WTC11 (cell line): Measurements from ENCODE around the gene ADH7. TPM values are rescaled to one million over a fixed set of nuclear protein-coding genes. Genes with fewer than 3 reads are reported as not detected.

Source experiments
- ATAC-seq: fragments of 200-7000 bp; cut with Tn5 transposase; 2 replicates; pipeline ENCODE4 v1.10.0; 2021; ENCODE audit warnings: mild to moderate bottlenecking, moderate library complexity
- Bru-seq: library from RNA; stranded (reverse); fragments of 400-500 nt; gene quantifications from one replicate; lab custom pipeline; 2021; lab: Mats Ljungman, UMichigan
- CTCF ChIA-PET: fragments of 300-600 bp; sonication (Branson Sonifier 250); formaldehyde crosslinking; loops from one replicate; lab custom pipeline; 2021; ENCODE audit warnings: antibody characterized with exemption; lab: Charles Lee
- POLR2A ChIA-PET: fragments of 350-600 bp; sonication (Branson Sonifier 250); formaldehyde crosslinking; loops from one replicate; lab custom pipeline; 2021; ENCODE audit warnings: antibody characterized with exemption; lab: Charles Lee
- DNase-seq: peaks from one replicate; pipeline ENCODE4 v3.0.0; 2021; ENCODE audit warnings: low spot score
- H3K27ac Mint-ChIP-seq: 2 replicates; pipeline ENCODE4 v1.8.0; 2021; ENCODE audit warnings: mixed read lengths
- H3K27me3 Mint-ChIP-seq: 2 replicates; pipeline ENCODE4 v1.8.0; 2021; ENCODE audit warnings: low read depth, mild to moderate bottlenecking, moderate library complexity, mixed read lengths
- H3K36me3 Mint-ChIP-seq: 2 replicates; pipeline ENCODE4 v1.8.0; 2021; ENCODE audit warnings: mixed read lengths
- H3K4me1 Mint-ChIP-seq: 2 replicates; pipeline ENCODE4 v1.8.0; 2022; ENCODE audit warnings: mixed read lengths
- H3K4me3 Mint-ChIP-seq: 2 replicates; pipeline ENCODE4 v1.8.0; 2021; ENCODE audit warnings: mild to moderate bottlenecking, moderate library complexity, mixed read lengths
- H3K9me3 Mint-ChIP-seq: 2 replicates; pipeline ENCODE4 v1.8.0; 2021; ENCODE audit warnings: mixed read lengths
- ELF4 ChIP-seq: sonication (generic); formaldehyde crosslinking; IDR thresholded peaks from 2 replicates; pipeline ENCODE4 v1.8.1; 2022; ENCODE audit warnings: low read depth, mild to moderate bottlenecking, moderate library complexity, missing genetic modification reagents
- EMX1 ChIP-seq: fragments of 250-450 bp; sonication (Bioruptor Pico); IDR thresholded peaks from 2 replicates; pipeline ENCODE4 v1.8.0; 2021; ENCODE audit warnings: mild to moderate bottlenecking
- ETV6 ChIP-seq: sonication (generic); formaldehyde crosslinking; IDR thresholded peaks from 2 replicates; pipeline ENCODE4 v1.8.1; 2022; ENCODE audit warnings: mild to moderate bottlenecking, missing genetic modification reagents
- FOXK1 ChIP-seq: sonication (generic); formaldehyde crosslinking; IDR thresholded peaks from 2 replicates; pipeline ENCODE4 v1.8.0; 2022; ENCODE audit warnings: mild to moderate bottlenecking, moderate library complexity, missing genetic modification reagents
- NFE2L1 ChIP-seq: sonication (generic); formaldehyde crosslinking; IDR thresholded peaks from 2 replicates; pipeline ENCODE4 v1.8.1; 2023; ENCODE audit warnings: missing genetic modification reagents
- NR3C1 ChIP-seq: sonication (generic); formaldehyde crosslinking; conservative IDR thresholded peaks from 2 replicates; pipeline ENCODE4 v1.8.1; 2023; ENCODE audit warnings: low read depth, mild to moderate bottlenecking, missing genetic modification reagents
- PRRX2 ChIP-seq: fragments of 250-450 bp; sonication (Bioruptor Pico); IDR thresholded peaks from 2 replicates; pipeline ENCODE4 v1.8.0; 2021; ENCODE audit warnings: mild to moderate bottlenecking
- SMAD3 ChIP-seq: sonication (generic); formaldehyde crosslinking; IDR thresholded peaks from 2 replicates; pipeline ENCODE4 v1.8.0; 2022; ENCODE audit warnings: missing genetic modification reagents, mild to moderate bottlenecking, borderline replicate concordance
- TEAD1 ChIP-seq: sonication (generic); formaldehyde crosslinking; IDR thresholded peaks from 2 replicates; pipeline ENCODE4 v1.8.0; 2022; ENCODE audit warnings: mild to moderate bottlenecking, missing genetic modification reagents
- TEAD4 ChIP-seq: sonication (generic); formaldehyde crosslinking; IDR thresholded peaks from 2 replicates; pipeline ENCODE4 v1.8.0; 2022; ENCODE audit warnings: mild to moderate bottlenecking, missing genetic modification reagents
- ZNF219 ChIP-seq: sonication (generic); formaldehyde crosslinking; IDR thresholded peaks from 2 replicates; pipeline ENCODE4 v1.8.0; 2023; ENCODE audit warnings: missing genetic modification reagents, mild to moderate bottlenecking, borderline replicate concordance
- ZNF396 ChIP-seq: fragments of 250-450 bp; sonication (Bioruptor Pico); IDR thresholded peaks from 2 replicates; pipeline ENCODE4 v1.8.0; 2021; ENCODE audit warnings: mild to moderate bottlenecking, moderate library complexity, borderline replicate concordance
- ZNF416 ChIP-seq: fragments of 250-450 bp; sonication (Bioruptor Pico); IDR thresholded peaks from 2 replicates; pipeline ENCODE4 v1.9.0; 2021; ENCODE audit warnings: mild to moderate bottlenecking, inconsistent platforms
- long read RNA-seq, 3 experiments: library from RNA in 1 of 3; library from capped mRNA in 1 of 3; library from polyadenylated mRNA in 1 of 3; unstranded in 2 of 3; stranded (forward) in 1 of 3; transcript quantifications; one replicate each; pipeline ENCODE4 v2.0.0, GENCODE V29; 2021
- total RNA-seq: library from RNA; stranded (reverse); gene quantifications from 3 replicates; pipeline ENCODE4 v1.2.3, GENCODE V29; 2021
- TF ChIP-seq, protein P1 (sequence below): sonication (generic); formaldehyde crosslinking; IDR thresholded peaks from 2 replicates; pipeline ENCODE4 v1.8.0; 2023; ENCODE audit warnings: missing genetic modification reagents
- TF ChIP-seq, protein P2 (sequence below): sonication (generic); formaldehyde crosslinking; IDR thresholded peaks from 2 replicates; pipeline ENCODE4 v1.8.0; 2022; ENCODE audit warnings: missing genetic modification reagents
- TF ChIP-seq, protein P3 (sequence below): sonication (generic); formaldehyde crosslinking; IDR thresholded peaks from 2 replicates; pipeline ENCODE4 v1.8.1; 2023; ENCODE audit warnings: mild to moderate bottlenecking, missing genetic modification reagents, borderline replicate concordance
- TF ChIP-seq, protein P4 (sequence below): sonication (generic); formaldehyde crosslinking; IDR thresholded peaks from 2 replicates; pipeline ENCODE4 v1.8.1; 2023; ENCODE audit warnings: mild to moderate bottlenecking, missing genetic modification reagents, moderate library complexity
- TF ChIP-seq, protein P5 (sequence below): fragments of 200-600 bp; IDR thresholded peaks from 2 replicates; pipeline ENCODE4 v1.8.0; 2022; ENCODE audit warnings: antibody characterized with exemption
- TF ChIP-seq, protein P6 (sequence below): sonication (generic); formaldehyde crosslinking; IDR thresholded peaks from 2 replicates; pipeline ENCODE4 v1.8.1; 2022; ENCODE audit warnings: mild to moderate bottlenecking, moderate library complexity, missing genetic modification reagents
- TF ChIP-seq, protein P7 (sequence below): sonication (generic); formaldehyde crosslinking; IDR thresholded peaks from 2 replicates; pipeline ENCODE4 v1.8.1; 2022; ENCODE audit warnings: low read depth, missing genetic modification reagents, borderline replicate concordance

Gene ADH7
- total RNA-seq = not detected in 3 replicates
- percentile 2 among the genes with signal in this experiment for Bru-seq, nascent RNA
- long read RNA-seq, experiment 1 = 0 reads
- long read RNA-seq, experiment 2 = 0 reads
- long read RNA-seq, experiment 3 = 0 reads

DNA sequence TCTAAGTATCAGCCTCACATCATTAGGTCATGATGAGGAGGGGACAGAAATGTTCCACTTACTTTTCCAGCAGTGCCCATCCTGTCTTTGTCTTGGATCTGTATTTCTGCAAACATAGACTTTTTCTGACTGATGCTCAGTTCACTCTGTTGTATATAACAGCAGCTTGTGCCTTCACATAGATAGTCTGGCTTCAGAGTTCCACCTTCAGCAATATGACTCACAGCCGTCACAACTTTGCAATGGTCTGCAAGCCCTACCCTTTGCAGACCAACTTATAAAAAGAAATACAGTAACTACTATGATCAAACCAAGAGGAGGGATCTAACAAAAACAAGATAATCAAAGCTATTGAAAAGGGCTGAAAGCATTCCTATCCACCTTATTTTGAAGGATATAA, at the start of gene ADH7:
ADH7 (minus strand) TSS at position 189 of the 400 bp plus-strand sequence; CDS start at position 80, 109 bp downstream.
- CTCF ChIA-PET = no interaction called here
- no peak within 1 kb of the TSS for H3K27ac Mint-ChIP-seq
- H3K9me3 Mint-ChIP-seq = no peaks in the 10 kb centered on the region
- H3K36me3 Mint-ChIP-seq = no peaks in the 10 kb centered on the region
- DNase-seq (no peak), ATAC-seq (no peak)
- H3K4me1 Mint-ChIP-seq = no peaks in the 10 kb centered on the region
- no peak within 1 kb of the TSS for H3K4me3 Mint-ChIP-seq
- POLR2A ChIA-PET = no interaction called here
- no peaks in the 10 kb centered on the region for H3K27me3 Mint-ChIP-seq
- TF ChIP-seq ELF4 (CRISPR knock-in tag) = no peak
- TF ChIP-seq ETV6 (CRISPR knock-in tag) = no peak
- TF ChIP-seq ZNF219 (CRISPR knock-in tag) = no peak
- TF ChIP-seq, protein P1, sequence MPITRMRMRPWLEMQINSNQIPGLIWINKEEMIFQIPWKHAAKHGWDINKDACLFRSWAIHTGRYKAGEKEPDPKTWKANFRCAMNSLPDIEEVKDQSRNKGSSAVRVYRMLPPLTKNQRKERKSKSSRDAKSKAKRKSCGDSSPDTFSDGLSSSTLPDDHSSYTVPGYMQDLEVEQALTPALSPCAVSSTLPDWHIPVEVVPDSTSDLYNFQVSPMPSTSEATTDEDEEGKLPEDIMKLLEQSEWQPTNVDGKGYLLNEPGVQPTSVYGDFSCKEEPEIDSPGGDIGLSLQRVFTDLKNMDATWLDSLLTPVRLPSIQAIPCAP (CRISPR knock-in tag) = no peak
- TF ChIP-seq, protein P2, sequence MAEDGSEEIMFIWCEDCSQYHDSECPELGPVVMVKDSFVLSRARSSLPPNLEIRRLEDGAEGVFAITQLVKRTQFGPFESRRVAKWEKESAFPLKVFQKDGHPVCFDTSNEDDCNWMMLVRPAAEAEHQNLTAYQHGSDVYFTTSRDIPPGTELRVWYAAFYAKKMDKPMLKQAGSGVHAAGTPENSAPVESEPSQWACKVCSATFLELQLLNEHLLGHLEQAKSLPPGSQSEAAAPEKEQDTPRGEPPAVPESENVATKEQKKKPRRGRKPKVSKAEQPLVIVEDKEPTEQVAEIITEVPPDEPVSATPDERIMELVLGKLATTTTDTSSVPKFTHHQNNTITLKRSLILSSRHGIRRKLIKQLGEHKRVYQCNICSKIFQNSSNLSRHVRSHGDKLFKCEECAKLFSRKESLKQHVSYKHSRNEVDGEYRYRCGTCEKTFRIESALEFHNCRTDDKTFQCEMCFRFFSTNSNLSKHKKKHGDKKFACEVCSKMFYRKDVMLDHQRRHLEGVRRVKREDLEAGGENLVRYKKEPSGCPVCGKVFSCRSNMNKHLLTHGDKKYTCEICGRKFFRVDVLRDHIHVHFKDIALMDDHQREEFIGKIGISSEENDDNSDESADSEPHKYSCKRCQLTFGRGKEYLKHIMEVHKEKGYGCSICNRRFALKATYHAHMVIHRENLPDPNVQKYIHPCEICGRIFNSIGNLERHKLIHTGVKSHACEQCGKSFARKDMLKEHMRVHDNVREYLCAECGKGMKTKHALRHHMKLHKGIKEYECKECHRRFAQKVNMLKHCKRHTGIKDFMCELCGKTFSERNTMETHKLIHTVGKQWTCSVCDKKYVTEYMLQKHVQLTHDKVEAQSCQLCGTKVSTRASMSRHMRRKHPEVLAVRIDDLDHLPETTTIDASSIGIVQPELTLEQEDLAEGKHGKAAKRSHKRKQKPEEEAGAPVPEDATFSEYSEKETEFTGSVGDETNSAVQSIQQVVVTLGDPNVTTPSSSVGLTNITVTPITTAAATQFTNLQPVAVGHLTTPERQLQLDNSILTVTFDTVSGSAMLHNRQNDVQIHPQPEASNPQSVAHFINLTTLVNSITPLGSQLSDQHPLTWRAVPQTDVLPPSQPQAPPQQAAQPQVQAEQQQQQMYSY = no peak
- TF ChIP-seq NR3C1 = no peak
- TF ChIP-seq, protein P3, sequence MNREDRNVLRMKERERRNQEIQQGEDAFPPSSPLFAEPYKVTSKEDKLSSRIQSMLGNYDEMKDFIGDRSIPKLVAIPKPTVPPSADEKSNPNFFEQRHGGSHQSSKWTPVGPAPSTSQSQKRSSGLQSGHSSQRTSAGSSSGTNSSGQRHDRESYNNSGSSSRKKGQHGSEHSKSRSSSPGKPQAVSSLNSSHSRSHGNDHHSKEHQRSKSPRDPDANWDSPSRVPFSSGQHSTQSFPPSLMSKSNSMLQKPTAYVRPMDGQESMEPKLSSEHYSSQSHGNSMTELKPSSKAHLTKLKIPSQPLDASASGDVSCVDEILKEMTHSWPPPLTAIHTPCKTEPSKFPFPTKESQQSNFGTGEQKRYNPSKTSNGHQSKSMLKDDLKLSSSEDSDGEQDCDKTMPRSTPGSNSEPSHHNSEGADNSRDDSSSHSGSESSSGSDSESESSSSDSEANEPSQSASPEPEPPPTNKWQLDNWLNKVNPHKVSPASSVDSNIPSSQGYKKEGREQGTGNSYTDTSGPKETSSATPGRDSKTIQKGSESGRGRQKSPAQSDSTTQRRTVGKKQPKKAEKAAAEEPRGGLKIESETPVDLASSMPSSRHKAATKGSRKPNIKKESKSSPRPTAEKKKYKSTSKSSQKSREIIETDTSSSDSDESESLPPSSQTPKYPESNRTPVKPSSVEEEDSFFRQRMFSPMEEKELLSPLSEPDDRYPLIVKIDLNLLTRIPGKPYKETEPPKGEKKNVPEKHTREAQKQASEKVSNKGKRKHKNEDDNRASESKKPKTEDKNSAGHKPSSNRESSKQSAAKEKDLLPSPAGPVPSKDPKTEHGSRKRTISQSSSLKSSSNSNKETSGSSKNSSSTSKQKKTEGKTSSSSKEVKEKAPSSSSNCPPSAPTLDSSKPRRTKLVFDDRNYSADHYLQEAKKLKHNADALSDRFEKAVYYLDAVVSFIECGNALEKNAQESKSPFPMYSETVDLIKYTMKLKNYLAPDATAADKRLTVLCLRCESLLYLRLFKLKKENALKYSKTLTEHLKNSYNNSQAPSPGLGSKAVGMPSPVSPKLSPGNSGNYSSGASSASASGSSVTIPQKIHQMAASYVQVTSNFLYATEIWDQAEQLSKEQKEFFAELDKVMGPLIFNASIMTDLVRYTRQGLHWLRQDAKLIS (CRISPR knock-in tag) = no peak
- TF ChIP-seq EMX1 = no peak
- no peak for TF ChIP-seq PRRX2

DNA sequence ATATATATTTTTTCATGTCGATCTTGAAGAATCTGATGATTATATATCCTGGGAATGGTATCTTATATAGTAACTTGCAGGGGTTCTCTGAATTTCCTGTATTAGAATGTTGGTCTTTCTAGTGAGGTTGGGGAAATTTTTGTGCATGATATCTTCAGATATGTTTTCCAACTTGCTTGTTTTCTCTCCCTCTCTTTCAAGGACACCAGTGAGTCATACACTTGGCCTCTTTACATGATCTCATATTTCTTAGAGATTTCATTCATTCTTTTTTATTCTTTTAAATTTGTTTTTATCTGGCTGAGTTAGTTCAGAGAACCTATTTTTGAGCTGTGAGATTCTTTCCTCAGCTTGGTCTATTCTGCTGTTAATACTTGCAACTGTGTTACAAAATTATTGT, 48.5 kb upstream of the ADH7 start:
- no peaks in the 10 kb centered on the region; the same call in none of the 2 replicates for H3K27me3 Mint-ChIP-seq
- H3K4me3 Mint-ChIP-seq = no peak overlapping the region
- H3K4me1 Mint-ChIP-seq = no peaks in the 10 kb centered on the region
- TF ChIP-seq ETV6 (CRISPR knock-in tag) (no peak), ZNF416 (CRISPR knock-in tag) (no peak), TEAD1 (CRISPR knock-in tag) (no peak), TEAD4 (CRISPR knock-in tag) (no peak)
- no peak overlapping the region for H3K27ac Mint-ChIP-seq
- DNase-seq (no peak), ATAC-seq (no peak)
- peaks cover 96% of the 10 kb centered on the region for H3K9me3 Mint-ChIP-seq
- ChIA-PET POLR2A (no interaction called here), CTCF (no interaction called here)
- H3K36me3 Mint-ChIP-seq = peaks cover 53% of the 10 kb centered on the region

DNA sequence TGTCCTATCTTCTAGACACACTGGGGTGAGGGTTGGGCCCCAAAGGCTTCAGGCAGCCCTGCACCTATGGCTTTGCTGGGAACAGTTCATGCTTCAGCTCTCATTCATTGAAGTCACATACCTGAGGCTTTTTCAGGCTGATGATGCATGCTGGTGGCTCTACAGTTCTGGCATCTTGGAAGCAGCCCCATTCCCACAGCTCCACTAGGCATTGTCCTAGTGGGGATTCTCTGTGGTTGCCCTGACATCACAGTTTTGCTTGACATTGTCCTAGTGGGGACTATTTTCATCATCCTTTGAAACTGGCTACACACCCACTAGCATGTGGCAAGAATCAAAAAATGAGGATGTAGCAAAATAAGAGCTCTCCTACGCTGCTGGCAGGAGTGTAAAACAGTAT, 38.0 kb upstream of the ADH7 start:
- DNase-seq (no peak), ATAC-seq (no peak)
- H3K27me3 Mint-ChIP-seq = no peaks in the 10 kb centered on the region; the same call in 1 of the 2 replicates
- no peaks in the 10 kb centered on the region for H3K36me3 Mint-ChIP-seq
- H3K9me3 Mint-ChIP-seq = peaks cover 4% of the 10 kb centered on the region; the same call in 1 of the 2 replicates
- H3K4me1 Mint-ChIP-seq = no peaks in the 10 kb centered on the region
- POLR2A ChIA-PET = no interaction called here
- H3K4me3 Mint-ChIP-seq = no peak overlapping the region
- no peak overlapping the region for H3K27ac Mint-ChIP-seq
- CTCF ChIA-PET = no interaction called here
- TF ChIP-seq, protein P4, sequence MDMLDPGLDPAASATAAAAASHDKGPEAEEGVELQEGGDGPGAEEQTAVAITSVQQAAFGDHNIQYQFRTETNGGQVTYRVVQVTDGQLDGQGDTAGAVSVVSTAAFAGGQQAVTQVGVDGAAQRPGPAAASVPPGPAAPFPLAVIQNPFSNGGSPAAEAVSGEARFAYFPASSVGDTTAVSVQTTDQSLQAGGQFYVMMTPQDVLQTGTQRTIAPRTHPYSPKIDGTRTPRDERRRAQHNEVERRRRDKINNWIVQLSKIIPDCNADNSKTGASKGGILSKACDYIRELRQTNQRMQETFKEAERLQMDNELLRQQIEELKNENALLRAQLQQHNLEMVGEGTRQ (CRISPR knock-in tag) = no peak
- TF ChIP-seq, protein P5, sequence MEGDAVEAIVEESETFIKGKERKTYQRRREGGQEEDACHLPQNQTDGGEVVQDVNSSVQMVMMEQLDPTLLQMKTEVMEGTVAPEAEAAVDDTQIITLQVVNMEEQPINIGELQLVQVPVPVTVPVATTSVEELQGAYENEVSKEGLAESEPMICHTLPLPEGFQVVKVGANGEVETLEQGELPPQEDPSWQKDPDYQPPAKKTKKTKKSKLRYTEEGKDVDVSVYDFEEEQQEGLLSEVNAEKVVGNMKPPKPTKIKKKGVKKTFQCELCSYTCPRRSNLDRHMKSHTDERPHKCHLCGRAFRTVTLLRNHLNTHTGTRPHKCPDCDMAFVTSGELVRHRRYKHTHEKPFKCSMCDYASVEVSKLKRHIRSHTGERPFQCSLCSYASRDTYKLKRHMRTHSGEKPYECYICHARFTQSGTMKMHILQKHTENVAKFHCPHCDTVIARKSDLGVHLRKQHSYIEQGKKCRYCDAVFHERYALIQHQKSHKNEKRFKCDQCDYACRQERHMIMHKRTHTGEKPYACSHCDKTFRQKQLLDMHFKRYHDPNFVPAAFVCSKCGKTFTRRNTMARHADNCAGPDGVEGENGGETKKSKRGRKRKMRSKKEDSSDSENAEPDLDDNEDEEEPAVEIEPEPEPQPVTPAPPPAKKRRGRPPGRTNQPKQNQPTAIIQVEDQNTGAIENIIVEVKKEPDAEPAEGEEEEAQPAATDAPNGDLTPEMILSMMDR = no peak
- TF ChIP-seq, protein P6, sequence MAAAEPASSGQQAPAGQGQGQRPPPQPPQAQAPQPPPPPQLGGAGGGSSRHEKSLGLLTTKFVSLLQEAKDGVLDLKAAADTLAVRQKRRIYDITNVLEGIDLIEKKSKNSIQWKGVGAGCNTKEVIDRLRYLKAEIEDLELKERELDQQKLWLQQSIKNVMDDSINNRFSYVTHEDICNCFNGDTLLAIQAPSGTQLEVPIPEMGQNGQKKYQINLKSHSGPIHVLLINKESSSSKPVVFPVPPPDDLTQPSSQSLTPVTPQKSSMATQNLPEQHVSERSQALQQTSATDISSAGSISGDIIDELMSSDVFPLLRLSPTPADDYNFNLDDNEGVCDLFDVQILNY (CRISPR knock-in tag) = no peak
- TF ChIP-seq FOXK1 (CRISPR knock-in tag) (no peak), ZNF396 (CRISPR knock-in tag) (no peak), ETV6 (CRISPR knock-in tag) (no peak), SMAD3 (CRISPR knock-in tag) (no peak), NFE2L1 (CRISPR knock-in tag) (no peak)
- TF ChIP-seq, protein P7, sequence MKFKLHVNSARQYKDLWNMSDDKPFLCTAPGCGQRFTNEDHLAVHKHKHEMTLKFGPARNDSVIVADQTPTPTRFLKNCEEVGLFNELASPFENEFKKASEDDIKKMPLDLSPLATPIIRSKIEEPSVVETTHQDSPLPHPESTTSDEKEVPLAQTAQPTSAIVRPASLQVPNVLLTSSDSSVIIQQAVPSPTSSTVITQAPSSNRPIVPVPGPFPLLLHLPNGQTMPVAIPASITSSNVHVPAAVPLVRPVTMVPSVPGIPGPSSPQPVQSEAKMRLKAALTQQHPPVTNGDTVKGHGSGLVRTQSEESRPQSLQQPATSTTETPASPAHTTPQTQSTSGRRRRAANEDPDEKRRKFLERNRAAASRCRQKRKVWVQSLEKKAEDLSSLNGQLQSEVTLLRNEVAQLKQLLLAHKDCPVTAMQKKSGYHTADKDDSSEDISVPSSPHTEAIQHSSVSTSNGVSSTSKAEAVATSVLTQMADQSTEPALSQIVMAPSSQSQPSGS (CRISPR knock-in tag) = no peak
